Small intestine (tissue), 7 donors: ENCODE measurements around the gene PHF13. TPM values are rescaled to one million over a fixed set of nuclear protein-coding genes. Genes with fewer than 3 reads are reported as not detected.

Experiments
- DNase-seq, 2 donors: peaks; one replicate each; pipeline versions ENCODE4 v3.0.0 to v3.0.0-alpha.2; 2013
- FAIRE-seq: peaks from 2 replicates; lab custom pipeline; 2012; peaks lifted over from hg19 to GRCh38; lab: Jason Lieb, UNC
- H3K27ac ChIP-seq, 3 donors: one replicate each; pipeline ENCODE4 v1.5.1; 2013; ENCODE audit warnings: low read length in 2 of 3, mild to moderate bottlenecking in 2 of 3, control low read depth in 1 of 3, inconsistent platforms in 1 of 3, low read depth in 1 of 3, moderate library complexity in 1 of 3
- H3K27me3 ChIP-seq, 3 donors: one replicate each; pipeline ENCODE4 v1.6.1; 2013; ENCODE audit warnings: low read length in 3 of 3, inconsistent platforms in 1 of 3; ENCODE audit not compliant: control insufficient read depth in 3 of 3, insufficient read depth in 3 of 3
- H3K36me3 ChIP-seq, 3 donors: one replicate each; pipeline ENCODE4 v1.6.1; 2013; ENCODE audit warnings: low read length in 3 of 3, inconsistent platforms in 1 of 3, low read depth in 1 of 3, mild to moderate bottlenecking in 1 of 3, moderate library complexity in 1 of 3; ENCODE audit not compliant: control insufficient read depth in 3 of 3, insufficient read depth in 2 of 3
- H3K4me1 ChIP-seq, 3 donors: one replicate each; pipeline ENCODE4 v1.6.1; 2013; ENCODE audit warnings: low read length in 2 of 3, inconsistent platforms in 1 of 3, low read depth in 1 of 3, mild to moderate bottlenecking in 1 of 3, moderate library complexity in 1 of 3; ENCODE audit not compliant: control insufficient read depth in 3 of 3, insufficient read depth in 2 of 3
- H3K4me3 ChIP-seq, 3 donors: one replicate each; pipeline ENCODE4 v1.5.1; 2013; ENCODE audit warnings: low read length in 3 of 3, control low read depth in 1 of 3, inconsistent platforms in 1 of 3, low read depth in 1 of 3, mild to moderate bottlenecking in 1 of 3, moderate library complexity in 1 of 3
- H3K9me3 ChIP-seq, 2 donors: one replicate each; pipeline ENCODE4 v1.6.1; 2013; ENCODE audit warnings: low read depth in 1 of 2, low read length in 1 of 2; ENCODE audit not compliant: control insufficient read depth in 2 of 2, insufficient read depth in 1 of 2
- WGBS, 3 donors: extraction: QIAGEN DNeasy Blood & Tissue Kit; methylation state at CpG; one replicate each; pipeline ENCODE4 v1.1.7; 2013; 5-methylcytosine and 5-hydroxymethylcytosine counted together
- polyA plus RNA-seq, 4 donors: library from polyadenylated mRNA; stranded (reverse) in 3 of 4; unstranded in 1 of 4; fragments of 200-250 nt in 3 of 4; fragments of 120-200 nt in 1 of 4; gene quantifications; one replicate each; pipeline versions ENCODE4 v1.2.1 to v1.2.3, GENCODE V29; 2013
- donor health status: healthy with polysubstance abuse.
- donor health status: control.
- donor health status: control.
- donor health status: Bipolar disorder and iron deficiency.
- donor health status: healthy.

Gene PHF13
- polyA plus RNA-seq, 4 donors = 4.0 to 13.4 (median 4.8) TPM

GRCh38 chr1:6590046-6590445, 23.5 kb upstream of the PHF13 start:
- no peak overlapping the region for H3K4me3 ChIP-seq
- H3K27me3 ChIP-seq = no peaks in the 10 kb centered on the region
- WGBS, 3 donors = 80 to 85% (median 83%) methylated on average over 7 of the region's 7 CpGs
- no peak for FAIRE-seq
- H3K4me1 ChIP-seq = no peaks in the 10 kb centered on the region
- no peak for DNase-seq
- peaks cover 4 to 94% (median 10%) of the 10 kb centered on the region in 3 donors for H3K36me3 ChIP-seq
- no peaks in the 10 kb centered on the region for H3K9me3 ChIP-seq
- H3K27ac ChIP-seq = no peak overlapping the region

- H3K4me3 ChIP-seq = no peak overlapping the region
- DNase-seq = no peak
- H3K36me3 ChIP-seq = peaks cover 4 to 96% (median 10%) of the 10 kb centered on the region in 3 donors
- H3K27me3 ChIP-seq = no peaks in the 10 kb centered on the region
- H3K4me1 ChIP-seq = no peaks in the 10 kb centered on the region
- no peak for FAIRE-seq
- 75 to 86% (median 83%) methylated on average over 13 of the region's 13 CpGs for WGBS, 3 donors
- H3K9me3 ChIP-seq = no peaks in the 10 kb centered on the region
- no peak overlapping the region for H3K27ac ChIP-seq
These were observed 22.3 kb upstream of the PHF13 start for GRCh38 chr1:6591222-6591621.

GRCh38 chr1:6591644-6592043, 21.9 kb upstream of the PHF13 start:
- H3K4me3 ChIP-seq = no peak overlapping the region
- DNase-seq (no peak), FAIRE-seq (no peak)
- H3K9me3 ChIP-seq = no peaks in the 10 kb centered on the region
- no peaks in the 10 kb centered on the region for H3K27me3 ChIP-seq
- no peaks in the 10 kb centered on the region for H3K4me1 ChIP-seq
- peaks cover 4 to 97% (median 11%) of the 10 kb centered on the region in 3 donors for H3K36me3 ChIP-seq
- 85 to 97% (median 88%) methylated on average over 6 of the region's 6 CpGs for WGBS, 3 donors
- no peak overlapping the region for H3K27ac ChIP-seq

DNA sequence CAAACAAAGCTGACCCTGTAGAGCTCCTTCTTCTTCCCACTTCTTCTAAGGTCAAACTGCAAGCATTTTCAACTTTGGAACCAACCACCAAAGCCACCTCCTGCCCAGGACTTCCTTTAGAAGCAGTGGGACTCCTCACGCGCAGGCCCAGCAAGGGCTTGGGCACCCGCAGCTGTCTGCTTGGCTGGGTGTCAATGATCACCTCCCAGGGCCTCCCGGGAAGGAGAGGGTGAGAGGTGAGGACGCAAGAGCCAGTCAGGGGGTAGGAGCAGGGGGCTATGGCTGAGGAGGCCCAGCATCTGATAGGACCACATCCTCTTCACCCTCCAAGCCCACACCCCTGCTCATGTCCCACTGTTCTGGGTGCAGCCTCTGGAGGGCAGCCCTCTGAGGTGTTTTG, 21.1 kb upstream of the PHF13 start:
- WGBS, 3 donors = 42 to 47% (median 43%) methylated on average over 5 of the region's 5 CpGs
- Histone ChIP-seq H3K9me3 (no peaks in the 10 kb centered on the region), H3K4me1 (no peaks in the 10 kb centered on the region), H3K36me3 (peaks cover 4 to 97% (median 13%) of the 10 kb centered on the region in 3 donors), H3K27ac (no peak overlapping the region), H3K27me3 (no peaks in the 10 kb centered on the region), H3K4me3 (no peak overlapping the region)
- DNase-seq (no peak), FAIRE-seq (no peak)

DNA sequence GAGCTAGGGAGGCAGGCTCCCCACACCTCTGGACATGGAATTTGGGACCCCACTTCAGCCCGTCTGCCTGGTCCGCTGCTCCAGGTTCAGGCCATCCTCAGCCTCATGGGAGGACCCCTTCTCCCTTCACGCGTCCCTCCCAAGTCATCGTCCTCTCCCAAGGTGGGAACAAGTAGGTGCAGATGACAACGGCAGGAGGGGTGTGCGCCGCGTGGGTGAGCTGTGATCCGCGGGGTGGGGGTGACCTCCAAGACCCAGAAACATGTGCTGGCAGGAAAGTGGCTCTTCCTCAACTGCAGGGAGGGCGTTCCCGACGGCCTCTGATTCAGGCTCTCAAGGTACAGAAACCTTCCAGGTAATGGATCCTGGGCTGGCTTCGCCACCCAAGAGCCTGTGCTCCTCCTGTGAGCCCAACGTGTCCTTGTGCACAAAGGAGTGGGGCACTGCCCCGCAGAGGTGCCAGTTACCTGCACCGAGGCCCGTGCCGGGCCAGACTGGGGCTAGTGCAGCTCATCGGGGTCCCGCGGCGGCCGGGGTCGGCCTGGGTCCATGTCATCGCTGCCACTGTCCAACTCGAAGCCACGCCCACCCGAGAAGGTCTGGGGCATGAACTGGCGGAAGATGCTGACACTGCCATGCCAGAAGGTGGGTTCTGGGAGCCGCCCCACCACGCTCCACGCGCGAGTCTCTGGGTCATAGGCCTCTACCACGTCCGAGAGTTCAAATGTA, 20.5 kb upstream of the PHF13 start:
- Histone ChIP-seq H3K36me3 (peaks cover 9 to 97% (median 13%) of the 10 kb centered on the region in 3 donors), H3K9me3 (no peaks in the 10 kb centered on the region), H3K27me3 (no peaks in the 10 kb centered on the region), H3K27ac (no peak overlapping the region), H3K4me3 (no peak overlapping the region), H3K4me1 (no peaks in the 10 kb centered on the region)
- DNase-seq (no peak), FAIRE-seq (no peak)
- 92 to 93% (median 92%) methylated on average over 37 to 38 of the region's 38 CpGs for WGBS, 3 donors

DNA sequence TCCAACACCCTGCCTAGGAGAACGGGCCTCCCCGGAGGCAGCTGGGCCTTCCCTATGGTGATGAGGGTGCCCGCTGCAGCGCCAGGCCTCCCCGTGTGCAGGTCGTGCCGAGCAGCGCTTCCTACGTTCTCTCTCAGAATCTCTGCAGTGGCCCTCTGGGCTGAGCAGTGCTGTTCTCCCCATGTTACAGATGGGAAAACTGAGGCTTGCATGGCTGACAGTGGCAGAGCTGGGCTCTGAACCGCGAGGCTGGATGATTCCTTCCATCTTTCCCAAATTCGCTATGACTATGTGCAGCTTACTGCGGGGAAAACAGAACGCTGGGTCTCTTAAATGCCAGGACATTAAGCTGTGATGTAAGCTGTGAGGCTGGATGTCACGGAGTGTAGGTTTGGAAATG, 19.7 kb upstream of the PHF13 start:
- H3K36me3 ChIP-seq = peaks cover 10 to 94% (median 11%) of the 10 kb centered on the region in 3 donors
- H3K27me3 ChIP-seq = no peaks in the 10 kb centered on the region
- no peaks in the 10 kb centered on the region for H3K4me1 ChIP-seq
- FAIRE-seq = no peak
- no peak overlapping the region for H3K27ac ChIP-seq
- H3K4me3 ChIP-seq = no peak overlapping the region
- 96 to 97% (median 96%) methylated on average over 15 of the region's 15 CpGs for WGBS, 3 donors
- DNase-seq = no peak
- H3K9me3 ChIP-seq = no peaks in the 10 kb centered on the region

GRCh38 chr1:6594977-6595740, 18.4 kb upstream of the PHF13 start:
- Histone ChIP-seq H3K4me3 (no peak overlapping the region), H3K36me3 (peaks cover 7 to 90% (median 8%) of the 10 kb centered on the region in 3 donors), H3K4me1 (peaks cover 0 to 7% (median under 1%) of the 10 kb centered on the region in 3 donors), H3K27me3 (no peaks in the 10 kb centered on the region), H3K27ac (no peak overlapping the region), H3K9me3 (no peaks in the 10 kb centered on the region)
- FAIRE-seq (no peak), DNase-seq (no peak)
- 88 to 95% (median 93%) methylated on average over 11 of the region's 11 CpGs for WGBS, 3 donors

- Histone ChIP-seq H3K4me1 (peaks cover 0 to 10% (median 2%) of the 10 kb centered on the region in 3 donors), H3K27ac (no peak overlapping the region), H3K27me3 (no peaks in the 10 kb centered on the region), H3K4me3 (no peak overlapping the region), H3K36me3 (peaks cover 4 to 81% (median 8%) of the 10 kb centered on the region in 3 donors), H3K9me3 (no peaks in the 10 kb centered on the region)
- WGBS, 3 donors = 67 to 72% (median 70%) methylated on average over 7 of the region's 7 CpGs
- FAIRE-seq = no peak
- DNase-seq = no peak
These were observed 17.2 kb upstream of the PHF13 start for GRCh38 chr1:6596351-6596750.
